SH-SY5Y (cell line): ENCODE results near the gene PRM2.

Experiments
- GATA2 ChIP-seq: IDR thresholded peaks from 2 replicates; pipeline ENCODE4 v1.6.1; 2011; ENCODE audit warnings: mild to moderate bottlenecking, low read depth, low read length
- GATA3 ChIP-seq: IDR thresholded peaks from 2 replicates; pipeline ENCODE4 v1.6.1; 2011; ENCODE audit warnings: low read depth, mild to moderate bottlenecking, low read length, moderate library complexity

PRM2 gene

DNA sequence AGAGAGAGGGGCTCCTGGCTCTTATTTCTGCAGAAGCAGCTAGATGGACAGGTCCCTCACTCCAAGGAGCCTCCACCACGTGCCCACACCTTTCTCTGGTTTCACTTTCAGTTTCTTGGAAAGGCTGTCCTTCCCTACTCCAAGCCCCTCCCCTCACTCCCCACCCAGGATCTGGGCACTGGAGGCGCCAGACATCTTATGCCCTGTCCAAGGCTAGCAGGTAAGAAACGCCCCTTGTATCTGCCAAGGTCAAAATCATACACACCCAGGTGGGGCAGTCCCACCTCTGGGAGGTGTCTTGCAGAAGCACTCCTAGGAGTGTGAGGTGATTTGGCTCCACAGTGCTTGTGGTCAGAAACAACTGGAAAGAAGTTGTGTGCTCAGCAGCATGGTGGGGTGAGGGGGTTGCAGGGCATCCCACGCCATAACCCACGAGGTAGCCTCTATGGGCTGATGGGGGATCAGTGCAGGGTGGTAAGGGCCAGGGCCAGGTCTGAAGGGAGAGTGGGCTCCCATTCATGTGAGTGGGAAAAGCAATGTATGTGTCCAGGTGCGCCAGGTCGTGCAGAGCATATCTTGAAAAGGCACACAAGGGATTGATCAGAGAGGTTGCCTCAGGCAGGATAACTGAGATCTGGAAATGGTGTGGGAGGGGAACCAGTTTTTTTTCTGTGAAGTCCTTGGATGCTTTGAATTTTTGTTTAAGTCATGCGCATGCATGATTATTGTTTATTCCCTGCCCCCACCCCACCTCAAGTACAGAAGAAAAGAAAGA is 36.6 kb upstream of the PRM2 start:
- TF ChIP-seq GATA2: no peak
- no peak for TF ChIP-seq GATA3

- TF ChIP-seq GATA2 (no peak), GATA3 (no peak)
Observed at GRCh38 chr16:11310997-11311561, 34.8 kb upstream of the PRM2 start.

DNA sequence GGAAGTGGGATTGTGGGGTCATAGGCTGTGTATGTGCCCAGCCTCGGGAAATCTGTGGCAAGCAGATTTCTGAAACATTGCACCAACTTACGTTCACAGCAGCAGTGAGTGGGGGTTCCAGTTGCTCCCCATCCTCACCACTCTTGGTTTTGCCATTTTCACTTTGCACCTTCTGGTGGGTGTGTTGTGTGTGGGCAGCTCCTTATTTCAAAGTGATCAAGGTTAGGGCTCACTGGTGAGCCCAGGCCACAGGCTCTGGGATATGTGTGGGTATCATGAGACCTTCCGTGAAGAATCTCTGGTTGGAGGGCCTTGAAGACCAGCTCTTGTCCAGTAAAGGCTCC is 34.3 kb upstream of the PRM2 start:
- TF ChIP-seq GATA3 (no peak), GATA2 (no peak)

- no peak for TF ChIP-seq GATA3
- no peak for TF ChIP-seq GATA2
Observed at GRCh38 chr16:11309895-11310633, 33.8 kb upstream of the PRM2 start.

GRCh38 chr16:11308493-11309283 is 32.4 kb upstream of the PRM2 start:
- no peak for TF ChIP-seq GATA3
- no peak for TF ChIP-seq GATA2

DNA sequence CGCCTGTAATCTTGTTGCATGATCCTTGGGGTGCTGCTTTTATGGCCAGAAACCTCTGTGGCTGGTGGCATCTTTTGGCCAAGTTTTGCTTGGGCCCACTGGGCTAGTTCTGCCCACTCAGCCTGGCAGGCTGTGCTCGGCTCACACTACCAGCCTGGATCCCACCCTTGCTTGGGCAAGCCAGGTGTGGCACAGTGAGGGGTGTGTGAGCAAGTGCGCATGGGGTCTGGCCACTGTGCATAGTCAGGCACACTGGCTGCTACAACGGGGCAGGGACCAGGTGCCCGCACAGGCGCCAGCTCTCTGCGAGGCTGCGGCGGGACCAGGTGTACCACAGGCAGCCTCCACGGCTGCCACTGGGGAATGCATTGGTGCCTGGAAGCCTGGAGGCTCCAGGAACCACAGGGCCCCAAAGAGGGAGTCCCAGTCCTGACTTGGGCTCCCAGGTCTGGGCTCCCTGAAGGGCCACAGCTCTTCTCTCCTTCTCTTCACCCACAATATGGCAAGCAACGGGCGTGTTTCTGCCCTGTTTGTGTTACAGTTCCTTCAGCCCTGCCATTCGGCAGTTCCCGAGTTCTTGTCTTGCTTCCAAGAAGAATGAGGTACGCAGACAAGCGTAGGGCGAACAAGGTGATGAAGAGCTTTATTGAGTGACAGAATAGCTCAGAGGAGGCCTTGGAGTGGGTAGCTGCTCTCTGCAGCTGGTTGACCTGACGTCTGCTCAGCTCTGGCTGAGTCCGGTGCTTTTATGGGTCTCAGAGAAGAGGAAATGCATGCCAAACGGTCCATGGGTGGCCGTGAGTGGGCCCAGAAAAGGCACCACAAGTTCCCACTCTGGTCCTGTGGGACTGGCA is 31.6 kb upstream of the PRM2 start:
- no peak for TF ChIP-seq GATA3

DNA sequence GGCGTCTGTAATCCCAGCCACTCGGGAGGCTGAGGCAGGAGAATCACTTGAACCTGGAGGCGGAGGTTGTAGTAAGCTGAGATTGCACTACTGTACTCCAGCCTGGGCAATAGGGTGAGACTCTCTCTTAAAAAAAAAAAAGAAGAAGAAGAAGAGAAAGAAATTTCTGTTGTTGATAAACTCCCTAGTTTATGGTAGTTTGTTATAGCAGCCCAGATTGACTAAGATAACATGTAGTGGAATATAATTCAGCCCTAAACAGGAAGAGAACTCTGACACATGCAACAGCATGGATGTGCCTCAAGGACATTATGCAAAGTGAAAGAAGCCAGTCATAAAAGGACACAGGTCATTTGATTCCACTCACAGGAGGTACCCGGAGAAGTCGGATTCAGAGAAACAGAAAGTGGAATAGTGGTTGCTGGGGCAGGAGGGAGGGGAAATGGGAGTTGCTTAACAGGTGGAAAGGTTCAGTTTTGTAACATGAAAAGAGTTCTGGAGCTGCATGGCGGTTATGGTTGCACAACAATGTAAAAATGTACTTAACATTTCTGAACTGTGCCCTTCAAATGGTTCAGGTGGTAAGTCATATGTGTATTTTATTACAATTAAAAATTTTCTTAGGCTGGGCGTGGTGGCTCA is 30.8 kb upstream of the PRM2 start:
- no peak for TF ChIP-seq GATA3
- TF ChIP-seq GATA2: no peak

DNA sequence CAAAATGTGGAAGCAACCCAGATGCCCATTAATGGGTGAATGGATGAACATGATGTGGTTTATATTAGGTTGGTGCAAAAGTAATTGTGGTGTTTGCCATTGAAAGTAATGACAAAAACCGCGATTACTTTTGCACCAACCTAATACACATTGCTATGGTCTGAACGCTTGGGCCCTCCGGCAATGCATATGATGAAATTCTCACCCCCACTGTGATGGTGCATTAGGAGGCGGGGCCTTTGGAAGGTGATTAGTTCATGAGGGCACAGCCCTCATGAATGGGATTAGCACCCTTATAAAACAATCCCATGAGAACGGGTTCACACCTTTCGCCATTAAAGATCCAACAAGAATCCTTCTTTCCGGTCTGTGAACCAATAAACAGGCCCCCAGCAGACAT is 30.1 kb upstream of the PRM2 start:
- TF ChIP-seq GATA3 (no peak), GATA2 (no peak)

DNA sequence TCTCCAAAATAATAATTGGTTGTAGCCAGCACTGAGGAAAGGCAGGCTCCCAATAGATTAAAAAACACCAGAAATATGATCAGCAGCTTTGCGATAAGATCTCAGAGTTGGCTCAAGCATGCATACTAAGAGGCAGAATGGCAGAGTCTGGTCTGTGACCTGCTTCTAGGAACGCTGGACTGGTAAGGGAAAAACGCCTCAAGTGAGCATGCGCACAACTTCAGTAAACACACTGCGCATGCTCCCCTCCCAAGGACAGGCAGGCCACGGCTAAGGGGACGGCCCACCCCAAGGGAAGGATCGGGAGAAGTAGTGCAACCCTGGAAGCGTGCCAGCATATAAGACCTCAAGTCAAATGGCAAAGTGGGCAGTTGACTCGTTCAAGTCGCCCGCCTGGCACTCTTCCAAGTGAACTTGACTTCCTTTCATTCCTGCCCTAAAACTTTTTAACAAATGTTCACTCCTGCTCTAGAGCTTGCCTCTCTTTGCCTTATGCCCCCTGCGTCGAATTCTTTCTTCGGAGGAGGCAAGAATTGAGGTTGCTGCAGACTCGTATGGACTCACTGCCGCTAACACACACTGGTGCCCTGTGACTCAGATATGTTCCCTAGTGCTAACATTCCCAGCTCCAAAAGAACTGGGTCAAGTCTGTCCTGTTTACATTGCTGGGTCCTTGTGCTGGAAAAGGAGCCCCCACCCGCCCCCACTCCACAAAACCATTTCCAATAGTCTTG is 27.3 kb upstream of the PRM2 start:
- peak; percentile 63 for TF ChIP-seq GATA3
- peak; percentile 86 for TF ChIP-seq GATA2

- TF ChIP-seq GATA2: no peak
- TF ChIP-seq GATA3: no peak
Observed at GRCh38 chr16:11302977-11303376, 26.7 kb upstream of the PRM2 start.

GRCh38 chr16:11301645-11302501 is 25.6 kb upstream of the PRM2 start:
- TF ChIP-seq GATA3 (no peak), GATA2 (no peak)

GRCh38 chr16:11300560-11300892 is 24.2 kb upstream of the PRM2 start:
- no peak for TF ChIP-seq GATA2
- TF ChIP-seq GATA3: no peak
